ENCODE results near the gene INCA1.

GRCh38 chr17:4953451-4953961 lies 43.8 kb downstream of the INCA1 start:
- no peak for TF ChIP-seq POLR2A (IDR thresholded peaks at IDR 0.05; ENCODE audit: low read length)
- TF ChIP-seq GATA1 (IDR thresholded peaks at IDR 0.05; ENCODE audit: low read depth, low read length) = no peak

All from erythroblast (primary cell).